H1 (cell line): ENCODE data around the gene KREMEN1. TPM values are rescaled to one million over a fixed set of nuclear protein-coding genes. Genes with fewer than 3 reads are reported as not detected.

Source experiments
- CTCF ChIA-PET: fragments of 300-600 bp; sonication (Branson Sonifier 250); formaldehyde crosslinking; loops from one replicate; lab custom pipeline; 2021; ENCODE audit not compliant: partially characterized antibody; lab: Charles Lee
- POLR2A ChIA-PET: fragments of 300-600 bp; sonication (Branson Sonifier 250); formaldehyde crosslinking; loops from one replicate; lab custom pipeline; 2021; ENCODE audit warnings: inconsistent platforms; ENCODE audit not compliant: partially characterized antibody; lab: Charles Lee
- DNase-seq, 2 experiments: peaks; one replicate each; pipeline versions ENCODE4 v3.0.0 to v3.0.0-alpha.2; 2010 to 2022; ENCODE audit warnings: low spot score in 2 of 2, low read depth in 1 of 2, mixed read lengths in 1 of 2
- FAIRE-seq: peaks from 2 replicates; lab custom pipeline; 2011; peaks lifted over from hg19 to GRCh38; lab: Jason Lieb, UNC
- H2AFZ ChIP-seq: 2 replicates; pipeline ENCODE4 v1.8.1; 2012; ENCODE audit warnings: low read length, inconsistent platforms
- H2AK5ac ChIP-seq: 2 replicates; pipeline ENCODE4 v1.6.1; 2013; ENCODE audit warnings: low read depth, low read length
- H2BK120ac ChIP-seq: replicated peaks from 2 replicates; pipeline ENCODE3; 2013; ENCODE audit warnings: low read depth, low read length, inconsistent platforms
- H2BK12ac ChIP-seq: 2 replicates; pipeline ENCODE4 v1.6.1; 2013; ENCODE audit warnings: low read depth, low read length
- H2BK15ac ChIP-seq: 2 replicates; pipeline ENCODE4 v1.6.1; 2013; ENCODE audit warnings: low read length
- H2BK20ac ChIP-seq: 2 replicates; pipeline ENCODE4 v1.6.1; 2013; ENCODE audit warnings: low read length
- H2BK5ac ChIP-seq: 2 replicates; pipeline ENCODE4 v1.6.1; 2013; ENCODE audit warnings: low read depth, low read length
- H3K14ac ChIP-seq: 2 replicates; pipeline ENCODE4 v1.6.1; 2013; ENCODE audit warnings: inconsistent platforms; ENCODE audit not compliant: insufficient read length
- H3K18ac ChIP-seq: 2 replicates; pipeline ENCODE4 v1.6.1; 2013; ENCODE audit warnings: low read length; ENCODE audit errors: extremely low read depth
- H3K23ac ChIP-seq: 2 replicates; pipeline ENCODE4 v1.6.1; 2013; ENCODE audit warnings: inconsistent platforms; ENCODE audit not compliant: insufficient read length
- H3K23me2 ChIP-seq: 2 replicates; pipeline ENCODE4 v1.6.1; 2013; ENCODE audit warnings: low read depth, low read length
- H3K27ac ChIP-seq: 2 replicates; pipeline ENCODE4 v1.6.1; 2011; ENCODE audit warnings: low read depth, low read length, inconsistent platforms
- H3K27me3 ChIP-seq, 4 experiments: replicated peaks in 1 of 4; 1 replicate in 1 of 4; 2 replicates in 3 of 4; pipeline versions ENCODE4 v1.6.1 to v1.8.1; 2011 to 2013; ENCODE audit warnings: low read length in 3 of 4, mild to moderate bottlenecking in 3 of 4, inconsistent platforms in 2 of 4, mixed read lengths in 2 of 4, moderate library complexity in 1 of 4; ENCODE audit not compliant: control insufficient read depth in 3 of 4, insufficient read depth in 3 of 4; ENCODE audit errors: extremely low read depth in 1 of 4
- H3K36me3 ChIP-seq, 4 experiments: 2 replicates each; pipeline versions ENCODE4 v1.6.1 to v1.8.1; 2011 to 2013; ENCODE audit warnings: mild to moderate bottlenecking in 4 of 4, low read length in 3 of 4, moderate library complexity in 2 of 4, control low read depth in 1 of 4, inconsistent platforms in 1 of 4; ENCODE audit not compliant: insufficient read depth in 4 of 4, control insufficient read depth in 2 of 4
- H3K4ac ChIP-seq: replicated peaks from 2 replicates; pipeline ENCODE3; 2013; ENCODE audit warnings: low read length, low read depth, mixed read lengths, inconsistent platforms; ENCODE audit not compliant: insufficient read length
- H3K4me1 ChIP-seq, 4 experiments: replicated peaks in 1 of 4; 1 replicate in 1 of 4; 2 replicates in 3 of 4; pipeline versions ENCODE4 v1.6.1 to v1.8.1; 2011 to 2013; ENCODE audit warnings: low read length in 3 of 4, inconsistent platforms in 2 of 4, mixed read lengths in 1 of 4; ENCODE audit not compliant: insufficient read depth in 4 of 4, control insufficient read depth in 3 of 4
- H3K4me2 ChIP-seq, 2 experiments: 2 replicates each; pipeline versions ENCODE4 v1.6.1 to v1.8.1; 2011 to 2013; ENCODE audit warnings: low read depth in 2 of 2, low read length in 2 of 2, control low read depth in 1 of 2, inconsistent platforms in 1 of 2, mild to moderate bottlenecking in 1 of 2; ENCODE audit not compliant: insufficient read depth in 1 of 2
- H3K4me3 ChIP-seq, 4 experiments: fragments of 200-600, 300-600 bp in 1 of 4; sonication (generic), shearing (Covaris generic), sonication (Bioruptor Twin) in 1 of 4; 2 replicates each; pipeline versions ENCODE4 v1.5.1 to v1.8.1; 2011 to 2016; ENCODE audit warnings: low read length in 4 of 4, low read depth in 3 of 4, control low read depth in 2 of 4, inconsistent platforms in 2 of 4, mild to moderate bottlenecking in 2 of 4, mixed read lengths in 1 of 4, moderate library complexity in 1 of 4; ENCODE audit not compliant: insufficient read depth in 2 of 4; ENCODE audit errors: extremely low read depth in 1 of 4
- H3K56ac ChIP-seq: replicated peaks from 2 replicates; pipeline ENCODE3; 2013; ENCODE audit warnings: low read depth, mild to moderate bottlenecking, mixed read lengths, low read length, inconsistent platforms; ENCODE audit not compliant: insufficient read length
- H3K79me1 ChIP-seq: 2 replicates; pipeline ENCODE4 v1.6.1; 2013; ENCODE audit warnings: low read depth, low read length, control low read depth
- H3K79me2 ChIP-seq, 2 experiments: 2 replicates each; pipeline versions ENCODE4 v1.6.1 to v1.8.1; 2012 to 2013; ENCODE audit warnings: low read length in 2 of 2, mild to moderate bottlenecking in 2 of 2, inconsistent platforms in 1 of 2; ENCODE audit not compliant: insufficient read depth in 2 of 2, control insufficient read depth in 1 of 2
- H3K9ac ChIP-seq, 4 experiments: replicated peaks in 1 of 4; 1 replicate in 1 of 4; 2 replicates in 3 of 4; pipeline versions ENCODE4 v1.6.1 to v1.8.1; 2011 to 2013; ENCODE audit warnings: low read depth in 3 of 4, low read length in 3 of 4, control low read depth in 2 of 4, mild to moderate bottlenecking in 2 of 4, moderate library complexity in 2 of 4, inconsistent platforms in 1 of 4; ENCODE audit errors: extremely low read depth in 1 of 4
- H3K9me3 ChIP-seq, 2 experiments: 2 replicates each; pipeline versions ENCODE4 v1.6.1 to v1.8.1; 2012 to 2013; ENCODE audit warnings: mild to moderate bottlenecking in 2 of 2, moderate library complexity in 2 of 2, control low read depth in 1 of 2, inconsistent platforms in 1 of 2, low read depth in 1 of 2, low read length in 1 of 2, mixed read lengths in 1 of 2; ENCODE audit not compliant: insufficient read depth in 2 of 2
- H4K20me1 ChIP-seq, 2 experiments: replicated peaks in 1 of 2; 2 replicates each; pipeline versions ENCODE3 to v1.8.1; 2011 to 2013; ENCODE audit warnings: inconsistent platforms in 2 of 2, low read length in 2 of 2, mild to moderate bottlenecking in 1 of 2; ENCODE audit not compliant: insufficient read depth in 2 of 2, control insufficient read depth in 1 of 2
- H4K5ac ChIP-seq: 2 replicates; pipeline ENCODE4 v1.6.1; 2013; ENCODE audit warnings: low read length, low read depth, mixed read lengths, inconsistent platforms; ENCODE audit not compliant: insufficient read length
- H4K8ac ChIP-seq: 2 replicates; pipeline ENCODE4 v1.8.0; 2013; ENCODE audit warnings: mild to moderate bottlenecking, moderate library complexity, low read length, inconsistent platforms; ENCODE audit not compliant: insufficient read depth; ENCODE audit errors: extremely low read depth
- H4K91ac ChIP-seq: replicated peaks from 2 replicates; pipeline ENCODE3; 2013; ENCODE audit warnings: low read length, mixed read lengths, inconsistent platforms; ENCODE audit not compliant: insufficient read length
- ASH2L ChIP-seq: fragments of 200-600, 300-600 bp; sonication (generic); IDR thresholded peaks from one replicate; pipeline ENCODE4 v1.7.1; 2017; ENCODE audit warnings: low read length
- EGR1 ChIP-seq: IDR thresholded peaks from 2 replicates; pipeline ENCODE4 v1.6.1; 2011; ENCODE audit warnings: low read depth, low read length, borderline replicate concordance
- HDAC6 ChIP-seq: IDR thresholded peaks from one replicate; pipeline ENCODE4 v1.7.1; 2012; ENCODE audit warnings: low read depth, mild to moderate bottlenecking, inconsistent platforms, low read length, moderate library complexity
- NANOG ChIP-seq: IDR thresholded peaks from 2 replicates; pipeline ENCODE4 v1.6.1; 2011; ENCODE audit warnings: low read length, low read depth, mild to moderate bottlenecking, inconsistent platforms; ENCODE audit not compliant: insufficient read depth, poor library complexity, severe bottlenecking
- PHF8 ChIP-seq: fragments of 200-600 bp; sonication (generic); conservative IDR thresholded peaks from 2 replicates; pipeline ENCODE4 v1.7.1; 2012; ENCODE audit warnings: low read depth, mild to moderate bottlenecking, inconsistent platforms, low read length, moderate library complexity
- POLR2AphosphoS5 ChIP-seq: IDR thresholded peaks from 2 replicates; pipeline ENCODE4 v1.6.1; 2011; ENCODE audit warnings: low read depth, low read length
- POU5F1 ChIP-seq: IDR thresholded peaks from 2 replicates; pipeline ENCODE4 v1.6.1; 2011; ENCODE audit warnings: low read depth, mild to moderate bottlenecking, low read length, moderate library complexity
- SP1 ChIP-seq: IDR thresholded peaks from 2 replicates; pipeline ENCODE4 v1.6.1; 2011; ENCODE audit warnings: low read depth, low read length
- TAF1 ChIP-seq: IDR thresholded peaks from 2 replicates; pipeline ENCODE4 v1.6.1; 2011; ENCODE audit warnings: mild to moderate bottlenecking, low read depth, low read length
- TAF7 ChIP-seq: optimal IDR thresholded peaks from 2 replicates; pipeline ENCODE3; 2011; ENCODE audit warnings: low read depth, mild to moderate bottlenecking, inconsistent platforms, low read length, moderate library complexity, borderline replicate concordance
- TCF12 ChIP-seq: IDR thresholded peaks from 2 replicates; pipeline ENCODE4 v1.6.1; 2011; ENCODE audit warnings: low read depth, mild to moderate bottlenecking, low read length
- WGBS, 2 experiments: shearing (Covaris generic) in 1 of 2; methylation state at CpG; one replicate each; pipeline versions ENCODE4 v1.1.6 to v1.1.7; 2013 to 2015; ENCODE audit warnings: low lambda C conversion rate in 2 of 2, mixed read lengths in 2 of 2, inconsistent platforms in 1 of 2, low coverage in 1 of 2, missing lambda C conversion rate in 1 of 2; ENCODE audit not compliant: insufficient replicate concordance in 2 of 2, insufficient coverage in 1 of 2, insufficient read length in 1 of 2; ENCODE audit errors: extremely low coverage in 1 of 2, missing lambda C conversion rate in 1 of 2; 5-methylcytosine and 5-hydroxymethylcytosine counted together
- polyA plus RNA-seq, 7 experiments: library from polyadenylated mRNA; depleted of rRNA in 3 of 7; stranded (reverse) in 5 of 7; unstranded in 2 of 7; fragments of >200 nt in 5 of 7; fragments of 200-250 nt in 2 of 7; gene quantifications; 1 replicate in 5 of 7; 2 replicates in 1 of 7; 4 replicates in 1 of 7; pipeline versions ENCODE4 v1.2.1 to v1.2.3, GENCODE V29; 2011 to 2013; ENCODE audit warnings: missing spikeins in 2 of 7, mixed read lengths in 2 of 7
- total RNA-seq: library from RNA; stranded (reverse); fragmentation: NEBNext Ultra II Directional; extraction: Animal tissue kit (Norgen Biotek cat#: 25700); gene quantifications from 2 replicates; pipeline ENCODE4 v1.2.1, GENCODE V29; 2021
- TF ChIP-seq, protein P1 (sequence below): IDR thresholded peaks from 2 replicates; pipeline ENCODE4 v1.6.1; 2012; ENCODE audit warnings: inconsistent platforms

The KREMEN1 gene
- total and polyA plus RNA-seq, 2 of the 8 experiments (the other 6 are each of a cell fraction or from before 2014, with no cell fraction given), result 2.1 to 3.2 TPM

DNA sequence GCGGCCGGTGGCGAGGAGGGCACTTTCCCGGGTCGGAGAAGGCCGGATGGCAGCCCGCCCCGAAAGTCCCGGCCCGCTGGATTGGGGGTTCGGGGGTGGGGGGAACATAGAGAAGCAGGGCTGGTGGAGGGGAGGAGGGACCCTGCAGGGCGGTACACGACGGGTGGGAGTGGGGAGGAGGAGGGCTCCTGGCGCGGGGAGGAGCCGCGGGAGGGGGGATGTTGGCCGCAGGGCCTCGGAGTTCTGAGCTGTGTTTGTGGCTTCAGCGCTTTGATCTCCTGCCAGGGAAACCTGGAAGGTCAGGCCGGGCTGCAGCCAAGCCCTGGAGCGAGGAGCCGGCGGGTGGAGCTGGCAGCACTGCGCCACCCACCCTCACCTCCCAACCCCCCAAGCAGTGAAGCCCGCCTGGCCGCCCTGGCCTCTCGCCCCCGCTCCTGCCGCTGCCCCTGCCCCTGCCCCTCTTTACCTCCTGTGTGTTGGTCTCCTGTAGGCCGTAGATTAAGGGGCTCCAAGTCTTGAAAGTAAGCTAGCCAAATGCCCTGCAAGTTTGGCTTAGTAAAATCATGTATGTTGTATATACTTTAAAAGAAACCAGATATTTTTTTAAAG is 42.1 kb upstream of the KREMEN1 start:
- H3K4me1 ChIP-seq, result peaks cover 11 to 20% (median 15%) of the 10 kb centered on the region in 4 experiments
- peak; percentile 53 for TF ChIP-seq TAF1
- peak; percentile 90 for TF ChIP-seq SP1
- peak; percentile 36; the same call in 1 of the 2 replicates for TF ChIP-seq EGR1
- no peak for TF ChIP-seq TCF12
- TF ChIP-seq NANOG, result peak; percentile 2
- TF ChIP-seq, protein P1, sequence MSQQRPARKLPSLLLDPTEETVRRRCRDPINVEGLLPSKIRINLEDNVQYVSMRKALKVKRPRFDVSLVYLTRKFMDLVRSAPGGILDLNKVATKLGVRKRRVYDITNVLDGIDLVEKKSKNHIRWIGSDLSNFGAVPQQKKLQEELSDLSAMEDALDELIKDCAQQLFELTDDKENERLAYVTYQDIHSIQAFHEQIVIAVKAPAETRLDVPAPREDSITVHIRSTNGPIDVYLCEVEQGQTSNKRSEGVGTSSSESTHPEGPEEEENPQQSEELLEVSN, result no peak
- no peak for TF ChIP-seq POU5F1
- TF ChIP-seq HDAC6, result no peak
- TF ChIP-seq PHF8, result no peak
- TF ChIP-seq ASH2L, result peak; percentile 79
- TF ChIP-seq TAF7, result peak; percentile 8
- peak; percentile 39; the same call in 1 of the 2 replicates for TF ChIP-seq POLR2AphosphoS5

More for the DNA sequence above, 42.1 kb upstream of the KREMEN1 start:
- Histone ChIP-seq H3K4me2 (peak overlapping the region; percentile 66 to 80), H3K4me3 (peak overlapping the region; percentile 37 to 59 (median 42); a peak in 7 of 8 replicates), H4K5ac (no peak overlapping the region), H3K27ac (peak overlapping the region; percentile 35; the same call in 1 of the 2 replicates), H2AFZ (no peak overlapping the region), H3K18ac (peak overlapping the region; percentile 85; the same call in 1 of the 2 replicates), H3K27me3 (no peaks in the 10 kb centered on the region), H3K79me2 (peaks cover 0 to 32% of the 10 kb centered on the region in 2 experiments; a peak in 2 of 4 replicates), H4K20me1 (peaks cover 0 to 2% of the 10 kb centered on the region in 2 experiments), H3K23ac (no peak overlapping the region), H3K9me3 (no peaks in the 10 kb centered on the region), H2BK12ac (peak overlapping the region; percentile 95; the same call in 1 of the 2 replicates), H3K4ac (no peak overlapping the region), H2BK20ac (no peak overlapping the region), H3K23me2 (peaks cover 5% of the 10 kb centered on the region), H3K14ac (no peak overlapping the region), H2BK5ac (peak overlapping the region; percentile 87; the same call in 1 of the 2 replicates), H3K56ac (peak overlapping the region; percentile 19), H2BK15ac (no peak overlapping the region; the same call in 1 of the 2 replicates), H3K36me3 (0 out of 8 replicates have a peak, but pooled peaks cover 0 to 2% (median 0%) of the 10 kb centered on the region in 4 experiments), H4K8ac (no peak overlapping the region; the same call in 1 of the 2 replicates), H2AK5ac (no peak overlapping the region), H2BK120ac (no peak overlapping the region), H4K91ac (no peak overlapping the region), H3K9ac (no peak overlapping the region; a peak in 1 of 7 replicates), H3K79me1 (peaks cover 16% of the 10 kb centered on the region)
- peak in 1 of 2 experiments; percentile 74 for DNase-seq
- 4% methylated on average over 10 of the region's 32 CpGs; no CpG with 5 or more reads in 1 of the 2 experiments for WGBS, 2 experiments
- FAIRE-seq, result no peak
- ChIA-PET POLR2A (interaction anchor here (0.6 to 3.4 kb wide), 12 partner anchors 10 to 147 kb away, joined by 3 to 16 read pairs (median 3); partner anchors contain the start of gene ZNRF3), CTCF (interaction anchor here (0.5 to 7.1 kb wide), 16 partner anchors 10 to 177 kb away, joined by 3 to 37 read pairs (median 3); no protein-coding TSS in a partner anchor)
